T1000 (cell line): ENCODE data around the gene TCF3.
A peak's percentile ranks its signal among the peaks of the same experiment; 100 is the strongest.
"Not testable (repeated sequence)": the region's sequence is repeated elsewhere in the genome, so short reads cannot be mapped to it uniquely, and the experiment has no call there.

Experiments used
- DNase-seq: peaks from one replicate; lab custom pipeline; 2025; ENCODE audit warnings: mixed read lengths; lab: John Stamatoyannopoulos, UW

Gene TCF3

GRCh38 chr19:1672769-1673644, 20.6 kb upstream of the TCF3 start:
- no peak for DNase-seq

DNA sequence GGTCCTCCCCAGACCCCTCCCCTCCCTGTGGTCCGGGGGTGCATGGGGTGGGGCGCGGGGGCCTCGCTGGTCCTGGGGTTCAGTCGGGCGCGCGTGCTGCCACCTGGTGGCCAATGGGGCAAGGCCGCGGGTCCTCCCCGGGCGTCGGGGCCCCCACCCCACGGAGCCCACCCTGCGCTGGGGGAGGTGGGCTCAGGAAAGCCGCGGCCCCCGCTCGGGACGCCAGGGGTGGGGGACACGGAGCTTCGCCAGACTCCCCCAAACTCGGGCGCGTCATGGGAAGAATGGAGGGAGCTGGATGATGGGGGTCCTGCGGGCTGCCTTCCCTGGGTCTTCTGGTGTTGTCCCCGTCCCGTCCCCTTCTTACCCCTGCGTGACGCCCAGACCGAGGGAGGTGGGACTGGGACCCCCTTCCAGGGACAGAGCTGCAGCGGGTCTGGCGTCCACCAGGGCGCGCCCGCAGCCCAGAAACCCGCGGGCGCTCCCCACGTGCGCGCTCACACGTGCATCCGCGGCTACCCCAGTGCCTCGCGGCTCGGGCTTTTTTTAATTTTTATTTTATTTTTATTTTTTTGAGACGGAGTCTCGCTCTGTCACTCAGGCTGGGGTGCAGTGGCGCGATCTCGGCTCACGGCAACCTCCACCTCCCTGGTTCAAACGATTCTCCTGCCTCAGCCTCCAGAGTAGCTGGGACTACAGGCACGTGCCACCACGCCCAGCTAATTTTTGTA, 19.8 kb upstream of the TCF3 start:
- DNase-seq, result no peak

DNA sequence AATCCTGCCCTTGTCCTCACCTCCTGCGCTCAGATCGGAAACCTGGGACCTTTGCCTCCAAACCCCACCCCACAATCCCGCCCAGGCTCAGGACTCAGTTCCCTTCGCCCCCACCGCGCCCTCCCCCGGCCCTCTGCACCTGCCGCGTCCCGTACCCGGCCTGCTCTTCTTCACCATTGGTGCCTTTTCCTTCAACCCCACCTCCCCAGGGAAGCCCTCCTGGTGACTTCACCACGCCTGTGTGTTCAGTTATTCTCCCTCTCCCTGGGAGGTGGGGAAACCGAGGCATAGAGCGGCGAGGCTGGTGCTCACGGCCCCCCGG, 19.3 kb upstream of the TCF3 start:
- DNase-seq, result no peak

DNA sequence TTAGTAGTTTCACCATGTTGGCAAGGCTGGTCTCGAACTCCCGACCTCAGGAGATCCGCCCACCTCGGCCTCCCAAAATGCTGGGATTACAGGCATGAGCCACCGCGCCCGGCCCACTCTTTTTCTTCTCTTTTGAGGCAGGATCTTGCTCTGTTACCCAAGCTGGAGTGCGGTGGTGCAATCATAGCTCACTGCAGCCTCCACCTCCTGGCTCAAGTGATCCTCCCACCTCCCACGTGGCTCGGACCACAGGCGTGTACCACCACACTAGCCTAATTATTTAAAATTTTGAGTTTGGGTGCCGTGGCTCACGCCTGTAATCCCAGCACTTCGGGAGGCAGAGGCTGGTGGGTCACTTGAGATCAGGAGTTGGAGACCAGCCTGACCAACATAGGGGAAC, 18.3 kb upstream of the TCF3 start:
- DNase-seq, result not testable (repeated sequence)

DNA sequence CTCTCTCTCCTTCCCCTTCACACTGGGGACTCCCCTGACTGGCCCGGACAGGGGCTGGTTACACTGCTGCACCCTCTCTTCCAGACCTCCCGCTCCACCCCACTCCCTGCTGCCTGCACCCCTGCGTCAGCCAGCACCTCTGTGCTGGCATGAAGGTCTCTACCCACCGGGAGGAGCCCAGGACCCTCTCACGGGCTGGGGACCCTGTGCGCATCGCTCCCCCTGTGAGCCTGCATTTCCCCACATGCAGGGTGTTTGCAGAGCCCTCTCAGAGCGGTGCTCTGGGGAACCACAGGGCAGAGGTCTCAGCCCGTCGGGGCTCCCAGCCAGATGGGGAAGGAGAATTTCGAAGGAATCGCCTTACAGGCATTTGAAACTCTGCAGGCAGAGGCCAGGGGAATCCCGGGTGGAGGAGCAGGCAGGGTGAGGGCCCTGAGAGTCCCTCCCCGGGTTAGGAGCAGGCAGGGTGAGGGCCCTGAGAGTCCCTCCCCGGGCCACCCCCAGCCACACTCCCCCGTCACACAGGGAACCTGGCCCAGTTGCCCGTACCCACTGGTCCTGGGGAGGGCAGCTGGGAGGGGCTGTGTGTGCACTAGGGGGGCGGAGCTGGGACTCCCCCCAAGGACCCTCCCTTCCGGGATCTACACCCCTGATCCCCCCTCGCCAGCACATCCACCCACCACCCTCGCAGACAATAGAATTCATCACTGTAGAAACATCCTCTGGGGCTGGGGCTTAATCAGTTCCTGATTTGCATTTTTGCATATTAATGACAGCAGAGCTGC, 16.3 kb upstream of the TCF3 start:
- DNase-seq, result no peak

DNA sequence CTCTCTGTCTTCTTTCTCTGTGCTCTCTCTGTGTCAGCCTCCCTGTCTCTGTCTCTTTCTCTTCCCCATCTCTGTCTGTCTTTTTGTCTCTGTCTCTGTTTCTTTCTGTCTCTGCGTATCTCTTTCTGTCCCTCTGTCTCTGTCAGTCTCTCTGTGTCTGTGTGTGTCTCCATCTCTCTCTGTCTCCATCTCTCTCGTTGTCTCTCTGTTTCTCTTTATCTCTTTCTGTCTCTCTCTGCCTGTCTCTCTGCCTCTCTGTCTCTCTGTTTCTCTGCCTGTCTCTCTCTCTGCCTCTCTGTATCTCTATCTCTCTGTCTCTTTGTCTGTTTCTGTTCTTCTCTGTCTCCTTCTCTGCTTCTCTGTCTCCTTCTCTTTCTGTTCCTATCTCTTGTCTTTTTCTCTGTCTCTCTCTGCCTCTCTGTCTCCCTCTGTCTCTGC, 15.7 kb upstream of the TCF3 start:
- no peak for DNase-seq

GRCh38 chr19:1665565-1666047, 13.2 kb upstream of the TCF3 start:
- no peak for DNase-seq

DNA sequence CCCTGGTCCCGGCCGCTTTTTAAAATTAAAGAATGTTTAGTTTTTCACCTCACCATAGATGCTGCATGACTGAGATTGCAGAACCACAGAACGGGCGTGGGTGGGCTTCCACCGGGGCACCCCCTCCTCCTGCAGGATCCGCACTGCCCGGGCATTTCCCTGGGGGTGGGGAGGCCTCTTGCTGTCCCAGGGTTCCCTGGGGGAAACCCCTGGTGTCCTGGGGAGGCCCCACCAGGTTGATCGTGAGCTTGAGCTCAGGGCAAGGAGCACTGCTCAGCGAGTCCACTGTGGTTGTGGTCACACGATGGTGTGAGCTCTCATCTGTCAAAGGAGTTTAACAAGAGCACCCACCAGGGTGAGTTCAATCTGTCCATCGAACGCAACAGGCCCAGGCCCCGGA, 11.4 kb upstream of the TCF3 start:
- DNase-seq, result no peak

DNA sequence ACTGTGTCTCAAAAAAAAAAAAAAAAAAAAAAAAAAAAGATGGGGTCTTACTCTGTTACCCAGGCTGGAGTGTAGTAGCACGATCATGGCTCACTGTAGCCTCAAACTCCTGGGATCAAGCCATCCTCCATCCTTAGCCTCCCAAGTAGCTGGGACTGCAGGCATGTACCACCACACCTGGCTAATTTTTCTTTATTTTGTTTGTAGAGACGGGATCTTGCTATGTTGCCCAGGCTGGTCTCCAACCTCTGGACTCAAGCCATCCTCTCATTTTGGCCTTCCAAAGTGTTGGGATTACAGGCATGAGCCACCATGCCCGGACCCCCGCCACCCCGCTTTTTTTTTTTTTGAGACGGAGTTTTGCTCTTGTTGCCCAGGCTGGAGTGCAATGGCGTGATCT, 10.8 kb upstream of the TCF3 start:
- DNase-seq, result not testable (repeated sequence)

DNA sequence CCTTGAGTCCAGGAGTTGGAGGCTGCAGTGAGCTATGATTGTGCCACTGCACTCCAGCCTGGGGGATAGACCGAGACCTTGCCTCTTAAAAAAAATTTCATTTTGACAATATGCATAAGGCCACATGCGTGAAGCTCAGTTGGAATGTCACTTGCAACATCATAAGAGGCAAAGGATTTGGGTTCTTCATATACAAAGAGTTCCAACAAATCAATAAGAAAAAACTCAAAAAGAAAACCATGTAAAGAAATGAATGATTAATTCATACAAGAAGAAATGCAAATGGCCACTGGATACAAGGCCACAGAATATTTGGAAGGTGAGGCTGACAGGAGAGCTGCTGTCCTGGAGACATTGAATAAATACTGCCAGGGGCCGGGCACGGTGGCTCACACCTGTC, 9.6 kb upstream of the TCF3 start:
- no peak for DNase-seq

DNA sequence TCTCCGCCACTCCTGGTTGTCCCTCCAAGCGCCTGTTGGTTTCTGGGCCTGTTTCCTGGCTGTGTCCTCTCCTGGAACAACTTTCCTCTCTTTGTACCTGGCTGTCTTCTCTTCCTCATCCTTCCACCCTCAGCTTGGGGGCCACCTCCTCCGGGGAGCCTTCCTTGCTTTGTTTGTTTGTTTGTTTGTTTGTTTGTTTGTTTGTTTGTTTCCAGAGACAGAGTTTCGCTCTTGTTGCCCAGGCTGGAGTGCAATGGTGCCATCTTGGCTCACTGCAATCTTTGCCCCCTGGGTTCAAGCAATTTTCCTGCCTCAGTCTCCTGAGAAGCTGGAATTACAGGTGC, 6.6 kb upstream of the TCF3 start:
- DNase-seq, result no peak

GRCh38 chr19:1658150-1659083, 6.0 kb upstream of the TCF3 start:
- DNase-seq, result no peak

GRCh38 chr19:1657746-1658145, 5.3 kb upstream of the TCF3 start:
- no peak for DNase-seq

GRCh38 chr19:1656988-1657536, 4.6 kb upstream of the TCF3 start:
- no peak for DNase-seq

DNA sequence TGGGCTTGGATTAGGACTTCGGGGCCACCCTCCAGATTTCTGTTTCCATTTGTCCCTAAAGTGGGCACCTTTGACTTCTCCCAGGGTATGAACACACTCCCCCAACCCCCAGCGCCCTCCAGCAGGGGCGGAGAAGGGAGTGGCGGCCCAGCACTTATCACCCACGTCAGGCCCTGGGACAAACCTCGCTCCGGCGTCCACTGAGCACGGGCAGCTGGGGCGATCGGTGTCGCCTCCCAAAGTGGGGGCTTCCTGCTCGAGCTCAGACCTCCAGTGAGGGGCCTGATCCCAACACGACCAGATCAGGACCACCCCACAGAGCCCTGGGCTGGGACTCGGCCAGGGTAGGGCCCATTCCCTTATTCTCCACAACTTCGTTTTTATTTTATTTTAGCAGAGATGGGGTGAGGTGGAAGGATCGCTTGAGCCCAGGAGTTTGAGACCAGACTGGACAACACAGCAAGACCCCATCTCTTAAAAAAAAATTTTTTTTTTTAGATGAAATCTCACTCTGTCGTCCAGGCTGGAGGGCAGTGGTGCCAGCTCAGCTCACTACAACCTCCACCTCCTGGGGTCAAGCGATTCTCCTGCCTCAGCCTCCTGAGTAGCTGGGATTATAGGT, 3.7 kb upstream of the TCF3 start:
- no peak for DNase-seq

DNA sequence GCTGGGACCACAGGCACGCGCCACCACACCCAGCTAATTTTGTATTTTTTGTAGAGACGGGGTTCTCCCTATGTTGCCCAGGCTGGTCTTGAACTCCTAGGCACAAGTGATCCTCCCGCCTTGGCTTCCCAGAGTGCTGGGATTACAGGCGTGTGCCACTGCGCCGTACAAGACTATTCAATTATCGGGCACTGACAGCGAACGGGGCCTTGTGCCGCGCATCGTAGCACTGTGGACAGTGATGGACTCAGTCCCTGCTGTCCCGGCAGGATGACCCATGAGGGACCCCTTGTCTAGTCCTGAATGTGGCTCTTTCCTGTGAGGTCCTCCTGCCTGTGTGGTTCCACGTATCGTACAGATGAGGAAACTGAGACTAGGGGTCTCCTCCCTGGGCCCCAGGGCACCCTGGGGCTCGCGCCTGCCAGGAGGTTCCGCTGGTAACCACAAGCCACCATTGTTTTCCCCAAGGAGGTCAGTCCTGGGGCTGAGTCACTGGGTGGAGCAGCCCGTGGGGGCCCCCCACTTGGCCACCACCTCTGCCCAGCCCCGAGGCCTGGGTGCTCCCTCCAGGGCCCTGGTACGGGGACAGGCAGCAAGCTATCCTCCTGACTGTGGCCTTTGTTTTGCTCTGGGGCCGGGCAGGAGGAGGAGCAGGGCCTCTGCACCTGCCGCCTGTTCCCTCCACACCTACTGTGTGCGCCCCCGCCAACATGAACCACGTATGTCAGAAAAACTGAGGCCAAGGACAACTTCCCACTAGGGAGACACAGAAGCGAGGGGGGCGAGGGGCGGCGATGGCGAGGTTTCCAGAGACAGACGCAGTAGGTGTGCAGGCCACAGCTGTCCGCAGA, 2.9 kb upstream of the TCF3 start:
- DNase-seq, result peak; percentile 41

DNA sequence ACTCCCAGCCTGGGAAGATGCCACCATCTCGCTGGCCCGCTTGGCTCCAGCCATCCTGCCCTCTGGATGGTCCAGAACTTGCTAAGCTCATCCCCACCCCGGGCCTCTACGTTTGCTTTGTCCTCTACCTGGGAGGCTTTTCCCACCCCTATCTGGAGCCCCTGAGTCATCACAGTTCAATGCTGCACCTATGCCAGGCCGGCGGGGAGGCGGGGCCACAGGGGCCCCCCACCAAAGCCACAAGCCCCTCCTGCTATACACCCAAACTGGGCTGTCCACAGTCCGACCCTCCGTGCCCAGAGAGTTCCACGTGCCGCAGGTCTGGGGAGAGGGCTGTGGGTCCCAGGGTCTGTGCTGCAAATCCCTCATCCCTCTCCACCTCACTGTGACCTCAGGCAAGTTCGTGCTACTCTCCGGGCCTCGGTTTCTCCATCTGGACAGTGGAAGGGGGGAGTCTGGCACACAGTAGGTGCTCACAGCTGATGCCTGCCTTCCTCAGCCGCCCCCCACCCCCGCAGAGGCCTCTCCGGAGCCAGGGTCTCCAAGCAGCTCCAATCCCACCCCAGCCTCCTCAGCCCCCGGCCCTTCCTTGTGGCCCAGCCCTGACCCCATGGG, 1.9 kb upstream of the TCF3 start:
- no peak for DNase-seq

DNA sequence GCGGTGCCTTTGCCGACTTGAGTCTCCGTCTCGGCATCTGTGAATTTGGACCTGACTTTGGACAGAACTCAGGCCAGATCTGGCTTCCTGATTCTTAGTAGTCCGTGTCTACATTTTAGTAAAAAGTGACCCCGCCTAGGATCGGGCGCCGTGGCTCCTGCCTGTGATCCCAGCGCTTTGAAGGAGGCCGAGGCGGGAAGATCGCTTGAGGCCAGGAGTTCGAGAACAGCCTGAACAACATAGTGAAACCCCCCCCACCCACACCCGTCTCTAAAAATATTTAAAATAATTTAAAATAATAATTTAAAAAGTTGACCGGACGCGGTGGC, 849 bp upstream of the TCF3 start:
- no peak for DNase-seq

DNA sequence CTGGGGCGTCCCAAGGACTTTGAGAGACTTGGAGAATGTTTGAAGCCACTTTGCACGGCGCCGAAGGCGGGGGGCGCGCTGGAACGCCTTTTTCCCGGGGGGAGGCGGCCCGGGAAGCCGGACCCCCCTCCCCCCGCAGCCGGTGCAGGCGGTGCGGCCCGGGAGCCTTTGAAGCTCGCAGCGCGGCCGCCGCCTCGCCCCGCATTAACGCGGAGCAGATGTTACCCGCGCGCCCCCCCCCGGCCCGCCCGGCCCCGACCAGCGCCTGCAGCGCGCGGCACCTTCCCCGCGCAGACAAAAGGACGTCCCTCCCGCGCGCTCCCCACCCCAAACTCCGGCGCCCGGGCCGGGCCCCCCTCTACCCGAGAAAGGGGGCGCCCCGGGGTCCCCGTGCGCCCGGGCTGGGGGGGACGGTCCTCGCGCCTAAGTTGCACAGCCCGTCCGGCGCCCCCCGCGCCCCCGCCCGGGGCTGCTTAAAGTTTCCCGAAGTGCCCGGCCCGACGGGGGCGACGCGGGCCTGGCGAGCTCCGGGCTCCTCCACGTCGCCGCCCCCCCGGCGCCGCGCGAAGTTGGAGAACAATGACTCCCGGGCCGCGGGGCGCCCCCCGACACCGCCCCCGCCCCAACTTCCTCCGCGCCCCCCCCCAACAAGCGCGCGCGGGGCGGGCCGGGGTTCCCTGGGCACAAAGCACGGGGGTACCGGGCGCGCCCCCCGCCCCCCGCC, 685 bp downstream of the TCF3 start:
- DNase-seq, result no peak
